ENCODE data around the gene HAGH. TPM values are rescaled to one million over a fixed set of nuclear protein-coding genes. Genes with fewer than 3 reads are reported as not detected.
"Not testable (repeated sequence)": the region's sequence is repeated elsewhere in the genome, so short reads cannot be mapped to it uniquely, and the experiment has no call there.

HAGH gene
- polyA plus RNA-seq, 6 donors from 2014 or later, result 21.1 to 68.5 (median 39.1) TPM

DNA sequence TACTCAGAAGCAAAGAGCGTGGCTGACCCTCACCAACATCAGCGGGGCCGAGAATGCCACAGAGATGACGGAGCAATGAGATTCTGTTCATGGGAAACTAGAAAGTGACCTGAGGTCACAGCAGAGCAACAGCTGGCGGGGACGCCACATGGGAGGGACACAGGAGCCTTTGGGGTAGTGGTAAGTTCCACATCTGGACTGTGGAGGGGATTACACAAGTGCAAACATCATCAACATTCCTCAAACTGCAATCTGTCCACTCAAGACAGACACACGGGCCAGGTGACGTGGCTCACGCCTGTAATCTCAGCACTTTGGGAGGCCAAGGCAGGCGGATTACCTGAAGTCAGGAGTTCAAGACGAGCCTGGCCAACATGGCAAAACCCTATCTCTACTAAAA, 11.2 kb downstream of the HAGH start:
- Mint-ChIP-seq H3K4me3 (peak overlapping the region in 2 of 8 donors; percentile 33 to 61), H3K27ac (peak overlapping the region in 1 of 6 donors; percentile 65), H3K4me1 (peaks cover 5 to 11% (median 7%) of the 10 kb centered on the region in 3 donors), H3K9me3 (no peaks in the 10 kb centered on the region), H3K36me3 (peaks cover 0 to 7% of the 10 kb centered on the region in 2 donors), H3K27me3 (no peaks in the 10 kb centered on the region)
- DNase-seq, result no peak
- no peak for ATAC-seq (ENCODE audit: low read depth in 2 of 2)

- no peaks in the 10 kb centered on the region for H3K27me3 Mint-ChIP-seq
- H3K9me3 Mint-ChIP-seq, result no peaks in the 10 kb centered on the region
- no peak overlapping the region for H3K4me3 Mint-ChIP-seq
- ATAC-seq (ENCODE audit: low read depth in 2 of 2) (peak; percentile 37 to 46), DNase-seq (peak; percentile 17)
- peaks cover 5 to 11% (median 7%) of the 10 kb centered on the region in 3 donors for H3K4me1 Mint-ChIP-seq
- H3K36me3 Mint-ChIP-seq, result peaks cover 0 to 7% of the 10 kb centered on the region in 2 donors
- H3K27ac Mint-ChIP-seq, result peak overlapping the region in 1 of 6 donors; percentile 22
Measured at GRCh38 chr16:1812732-1813163, 13.9 kb downstream of the HAGH start.

DNA sequence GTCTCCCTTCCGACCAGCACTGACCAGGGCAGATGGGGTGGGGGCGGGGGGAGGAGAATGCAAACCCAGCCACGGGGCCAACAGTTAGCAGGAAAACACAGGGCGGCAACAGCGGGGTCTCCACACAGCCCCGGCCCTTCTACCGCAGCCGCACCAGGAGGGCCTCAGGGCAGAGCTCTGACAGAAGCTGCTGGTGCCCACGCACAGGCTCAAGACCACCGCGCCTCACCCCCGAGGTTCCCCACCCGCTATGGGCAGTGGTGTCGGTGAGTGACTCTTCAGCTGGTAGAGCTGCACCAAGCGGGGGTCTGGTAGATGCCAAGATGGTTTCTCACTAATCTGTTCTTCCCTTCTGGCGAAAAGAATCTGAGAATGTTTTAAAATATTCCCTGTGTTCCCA, 16.1 kb downstream of the HAGH start:
- ATAC-seq (ENCODE audit: low read depth in 2 of 2) (no peak), DNase-seq (no peak)
- no peak overlapping the region for H3K27ac Mint-ChIP-seq
- H3K36me3 Mint-ChIP-seq, result peaks cover 0 to 5% of the 10 kb centered on the region in 2 donors
- H3K4me3 Mint-ChIP-seq, result no peak overlapping the region
- H3K9me3 Mint-ChIP-seq, result no peaks in the 10 kb centered on the region
- no peaks in the 10 kb centered on the region for H3K27me3 Mint-ChIP-seq
- H3K4me1 Mint-ChIP-seq, result peaks cover 5 to 7% (median 5%) of the 10 kb centered on the region in 3 donors

GRCh38 chr16:1810106-1810505, 16.5 kb downstream of the HAGH start:
- ATAC-seq (ENCODE audit: low read depth in 2 of 2) (no peak), DNase-seq (no peak)
- peaks cover 0 to 1% of the 10 kb centered on the region in 2 donors for H3K36me3 Mint-ChIP-seq
- H3K9me3 Mint-ChIP-seq, result no peaks in the 10 kb centered on the region
- H3K4me3 Mint-ChIP-seq, result no peak overlapping the region
- H3K4me1 Mint-ChIP-seq, result peaks cover 5 to 7% (median 5%) of the 10 kb centered on the region in 3 donors
- H3K27ac Mint-ChIP-seq, result no peak overlapping the region
- H3K27me3 Mint-ChIP-seq, result no peaks in the 10 kb centered on the region

DNA sequence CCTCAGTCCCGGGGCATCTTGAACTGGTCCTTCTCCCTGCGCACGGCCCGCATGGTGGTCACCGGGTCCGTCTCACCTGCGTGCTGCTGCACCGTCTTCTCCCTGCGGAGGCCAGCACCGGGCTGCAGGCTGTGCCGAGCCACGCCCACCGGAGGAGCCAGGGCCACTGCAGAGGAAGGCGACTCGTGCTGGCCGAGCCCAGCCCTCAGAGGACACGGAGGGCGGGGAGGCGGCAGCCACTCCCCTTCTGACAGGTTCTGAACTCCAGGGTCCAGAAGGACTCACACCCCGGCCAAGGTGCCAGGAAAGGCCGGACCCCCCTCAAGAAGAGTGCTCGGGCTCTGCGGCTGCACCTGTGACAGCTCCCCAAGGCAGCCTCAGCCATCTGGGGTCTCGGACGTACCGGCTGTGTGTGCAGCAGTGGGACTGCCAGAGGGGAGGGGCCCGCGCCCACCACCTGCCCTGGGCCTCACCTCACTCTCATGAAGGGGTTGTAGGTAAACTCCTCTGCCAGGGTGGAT, 17.3 kb downstream of the HAGH start:
- DNase-seq, result no peak
- no peaks in the 10 kb centered on the region for H3K9me3 Mint-ChIP-seq
- H3K27me3 Mint-ChIP-seq, result no peaks in the 10 kb centered on the region
- peaks cover 5 to 7% (median 5%) of the 10 kb centered on the region in 3 donors for H3K4me1 Mint-ChIP-seq
- H3K27ac Mint-ChIP-seq, result no peak overlapping the region
- no peak overlapping the region for H3K4me3 Mint-ChIP-seq
- H3K36me3 Mint-ChIP-seq, result no peaks in the 10 kb centered on the region
- no peak for ATAC-seq (ENCODE audit: low read depth in 2 of 2)

DNA sequence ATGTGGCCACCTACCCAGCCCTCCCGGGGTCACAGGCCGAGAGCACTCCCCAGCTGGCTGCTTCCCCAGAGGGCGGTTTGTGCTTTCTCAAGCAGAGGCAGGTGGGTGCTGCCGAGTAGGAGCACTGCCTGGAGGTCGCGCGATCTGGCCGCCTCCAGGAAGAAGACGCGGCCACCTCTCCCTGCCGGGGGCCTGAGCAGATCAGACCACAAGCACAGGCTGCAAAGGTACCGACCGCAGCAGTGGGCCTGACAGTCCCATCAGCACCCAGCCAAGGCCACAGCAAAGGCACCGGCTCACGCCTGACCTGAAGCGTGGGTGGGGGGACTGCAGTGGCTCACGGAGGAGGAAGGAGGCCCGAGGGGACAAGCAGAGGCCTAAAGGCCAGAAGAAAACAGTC, 17.9 kb downstream of the HAGH start:
- DNase-seq (no peak), ATAC-seq (ENCODE audit: low read depth in 2 of 2) (no peak)
- no peaks in the 10 kb centered on the region for H3K27me3 Mint-ChIP-seq
- H3K4me1 Mint-ChIP-seq, result peaks cover 5 to 7% (median 5%) of the 10 kb centered on the region in 3 donors
- no peak overlapping the region for H3K4me3 Mint-ChIP-seq
- no peaks in the 10 kb centered on the region for H3K9me3 Mint-ChIP-seq
- H3K36me3 Mint-ChIP-seq, result no peaks in the 10 kb centered on the region
- H3K27ac Mint-ChIP-seq, result no peak overlapping the region

GRCh38 chr16:1807626-1808025, 19.0 kb downstream of the HAGH start:
- H3K36me3 Mint-ChIP-seq, result no peaks in the 10 kb centered on the region
- H3K4me3 Mint-ChIP-seq, result peak overlapping the region in 1 of 8 donors; percentile 47
- no peaks in the 10 kb centered on the region for H3K9me3 Mint-ChIP-seq
- H3K27ac Mint-ChIP-seq, result no peak overlapping the region
- no peak for ATAC-seq (ENCODE audit: low read depth in 2 of 2)
- H3K27me3 Mint-ChIP-seq, result no peaks in the 10 kb centered on the region
- no peak for DNase-seq
- no peaks in the 10 kb centered on the region for H3K4me1 Mint-ChIP-seq

DNA sequence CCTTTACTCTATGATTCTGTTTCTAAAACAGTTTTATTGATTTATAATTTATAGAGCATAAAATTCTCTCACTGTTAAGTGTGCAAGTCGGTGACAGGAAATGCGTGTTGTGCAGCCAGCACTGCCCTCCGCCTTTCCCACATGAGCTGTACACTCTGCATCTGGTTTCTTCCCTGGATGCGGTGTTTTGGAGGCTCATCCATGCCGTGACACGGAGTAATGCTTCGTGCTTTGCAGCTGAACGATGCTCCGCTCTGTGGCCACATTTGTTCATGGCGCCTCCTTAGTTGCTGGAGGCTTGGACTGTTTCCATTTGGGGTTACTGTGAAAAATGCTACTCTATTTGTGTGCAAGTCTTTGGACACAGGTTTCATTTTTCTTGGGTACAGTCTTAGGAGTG, 25.9 kb downstream of the HAGH start:
- H3K9me3 Mint-ChIP-seq, result peaks cover 5 to 26% (median 14%) of the 10 kb centered on the region in 7 donors
- no peak overlapping the region for H3K27ac Mint-ChIP-seq

GRCh38 chr16:1799263-1799662, 27.4 kb downstream of the HAGH start:
- Mint-ChIP-seq H3K36me3 (peaks cover 3 to 14% of the 10 kb centered on the region in 2 donors), H3K27ac (peak overlapping the region in 1 of 6 donors; percentile 91), H3K9me3 (peaks cover 5 to 26% (median 14%) of the 10 kb centered on the region in 7 donors)
- not testable (repeated sequence) for H3K4me3 Mint-ChIP-seq; DNase-seq; H3K27me3 Mint-ChIP-seq; H3K4me1 Mint-ChIP-seq; ATAC-seq (ENCODE audit: low read depth in 2 of 2)

More for the DNA sequence above, 25.9 kb downstream of the HAGH start:
- Mint-ChIP-seq H3K27me3 (no peaks in the 10 kb centered on the region), H3K36me3 (peaks cover 3 to 14% of the 10 kb centered on the region in 2 donors), H3K4me1 (no peaks in the 10 kb centered on the region), H3K4me3 (no peak overlapping the region)
- DNase-seq (no peak), ATAC-seq (ENCODE audit: low read depth in 2 of 2) (no peak)

DNA sequence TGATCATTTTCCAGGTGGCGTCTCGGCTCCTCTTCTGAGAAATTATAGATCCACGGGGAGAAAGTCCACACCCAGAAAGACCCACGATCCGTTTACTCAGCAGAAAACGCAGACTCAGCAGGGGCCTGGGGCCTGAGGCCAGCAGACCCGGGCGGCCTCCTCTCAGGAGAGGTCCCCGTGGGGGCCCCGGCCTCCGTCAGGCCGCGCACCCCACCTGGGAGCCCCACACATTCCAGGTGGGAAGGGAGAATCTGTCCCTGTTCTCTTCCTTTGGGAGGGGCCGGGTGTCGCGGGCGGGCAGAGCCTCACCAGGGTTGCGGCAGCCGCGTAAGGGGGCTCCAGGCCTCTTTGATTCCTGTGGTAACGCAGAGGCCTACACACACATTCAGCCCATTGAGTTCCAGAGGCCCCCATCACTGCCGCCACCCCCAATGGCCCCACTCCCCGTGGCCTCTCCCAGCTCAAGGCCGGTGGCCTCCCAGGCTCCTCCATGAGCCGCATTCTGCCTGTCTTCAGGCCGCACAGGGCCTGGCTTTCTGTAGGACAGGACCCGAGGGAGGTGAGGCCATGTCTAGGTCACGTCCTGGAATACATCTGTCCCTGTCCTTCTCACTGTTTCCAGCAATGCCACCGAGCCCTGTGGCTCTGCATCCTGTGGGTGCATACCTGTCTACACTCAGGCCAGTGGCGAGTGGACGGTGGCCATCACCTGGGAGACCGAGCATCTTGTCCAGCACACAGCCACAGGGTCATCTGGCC, 31.5 kb downstream of the HAGH start:
- Mint-ChIP-seq H3K36me3 (peaks cover 3 to 14% of the 10 kb centered on the region in 2 donors), H3K4me1 (no peaks in the 10 kb centered on the region), H3K27ac (peak overlapping the region in 1 of 6 donors; percentile 47), H3K9me3 (peaks cover 5 to 25% (median 14%) of the 10 kb centered on the region in 7 donors), H3K4me3 (no peak overlapping the region), H3K27me3 (no peaks in the 10 kb centered on the region)
- ATAC-seq (ENCODE audit: low read depth in 2 of 2) (no peak), DNase-seq (no peak)

DNA sequence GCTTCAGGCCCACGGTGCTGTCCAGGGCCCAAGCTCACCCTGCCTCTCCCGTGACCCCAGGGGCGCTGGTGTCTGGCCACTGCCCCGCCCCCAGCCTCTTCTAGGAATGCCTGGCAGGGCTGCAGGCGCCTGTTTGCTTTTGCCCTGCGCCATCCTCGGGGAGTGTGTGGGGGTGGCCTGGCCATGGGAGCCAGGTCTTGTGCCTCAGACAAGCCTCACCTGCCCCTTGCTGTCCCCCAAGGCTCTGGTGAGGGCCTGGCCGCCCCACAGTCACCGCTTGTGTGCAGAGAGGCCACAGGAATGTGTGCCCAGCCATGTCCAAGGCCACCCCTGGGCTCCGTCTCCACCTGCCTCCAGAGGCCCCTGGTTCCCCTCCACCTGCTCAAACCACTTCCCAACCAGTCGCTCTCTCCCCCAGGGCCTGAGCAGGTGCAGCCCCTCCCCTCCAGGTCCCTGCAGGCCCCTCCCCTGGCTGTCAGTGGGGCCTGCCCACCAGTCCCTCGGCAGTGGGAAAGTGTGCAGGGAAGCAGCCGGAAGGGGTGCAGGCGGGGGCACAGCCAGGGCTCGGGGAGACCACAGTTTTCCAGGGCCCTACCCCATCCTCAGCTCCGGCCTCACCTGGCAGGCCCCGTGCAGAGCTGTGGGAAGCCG, 32.3 kb downstream of the HAGH start:
- H3K36me3 Mint-ChIP-seq, result peaks cover 3 to 9% of the 10 kb centered on the region in 2 donors
- H3K4me1 Mint-ChIP-seq, result no peaks in the 10 kb centered on the region
- H3K9me3 Mint-ChIP-seq, result peaks cover 1 to 18% (median 10%) of the 10 kb centered on the region in 7 donors
- no peak overlapping the region for H3K4me3 Mint-ChIP-seq
- DNase-seq (no peak), ATAC-seq (ENCODE audit: low read depth in 2 of 2) (no peak)
- H3K27ac Mint-ChIP-seq, result peak overlapping the region in 1 of 6 donors; percentile 30
- H3K27me3 Mint-ChIP-seq, result no peaks in the 10 kb centered on the region

DNA sequence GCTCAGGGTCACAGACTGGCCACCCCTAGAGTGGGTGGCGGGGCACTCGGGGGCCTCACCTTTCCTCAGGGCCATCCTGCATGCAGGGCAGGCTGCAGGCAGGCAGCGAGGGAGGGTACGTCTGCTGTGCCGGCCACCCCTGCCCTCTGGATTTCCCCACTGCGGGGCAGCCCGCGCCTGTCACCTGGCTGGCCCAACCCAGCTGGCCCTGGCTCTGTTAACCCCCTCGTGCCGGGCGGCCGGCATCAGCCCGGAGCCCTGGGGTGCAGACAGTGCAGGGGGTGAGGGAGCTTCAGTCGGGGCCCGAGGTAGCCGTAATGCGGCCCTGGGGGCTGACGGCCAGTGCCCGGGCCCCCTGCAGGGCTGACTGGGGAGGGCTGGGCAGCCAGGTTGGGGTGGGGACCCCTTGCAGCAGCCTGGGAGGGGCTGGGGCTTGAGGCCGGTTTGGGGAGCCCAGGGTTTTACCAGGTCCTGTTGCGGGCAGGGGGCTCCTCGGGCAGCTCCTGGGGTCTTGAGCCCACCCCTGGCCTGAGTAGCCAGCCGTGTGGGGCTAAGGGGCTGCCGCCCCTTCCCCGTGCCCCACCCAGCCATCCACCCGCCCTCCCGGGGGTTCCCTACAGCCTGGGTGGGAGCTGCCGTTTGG, 32.9 kb downstream of the HAGH start, which contains the start of gene IGFALS:
IGFALS (minus strand) TSS at position 128 of the 643 bp plus-strand sequence; CDS start at position 75, 53 bp downstream.
- H3K4me1 Mint-ChIP-seq, result peaks cover 3 to 5% (median 5%) of the 10 kb centered on the region in 3 donors
- no peaks in the 10 kb centered on the region for H3K27me3 Mint-ChIP-seq
- peaks cover 0 to 11% (median 6%) of the 10 kb centered on the region in 7 donors for H3K9me3 Mint-ChIP-seq
- no peak within 1 kb of the TSS for H3K4me3 Mint-ChIP-seq
- ATAC-seq (ENCODE audit: low read depth in 2 of 2) (no peak), DNase-seq (no peak)
- peaks cover 3 to 11% of the 10 kb centered on the region in 2 donors for H3K36me3 Mint-ChIP-seq
- H3K27ac Mint-ChIP-seq, result peak within 1 kb of the TSS in 1 of 6 donors; percentile 30
